HepG2 (cell line): ENCODE measurements around the gene RHBDL3. TPM values are rescaled to one million over a fixed set of nuclear protein-coding genes. Genes with fewer than 3 reads are reported as not detected.
A peak's percentile ranks its signal among the peaks of the same experiment; 100 is the strongest.

Experiments used
- CREB3 ChIP-seq: sonication (generic); formaldehyde crosslinking; IDR thresholded peaks from 2 replicates; pipeline ENCODE4 v1.5.0; 2020; ENCODE audit warnings: missing genetic modification reagents
- CREM ChIP-seq, 2 experiments: sonication (generic) in 1 of 2; formaldehyde crosslinking in 1 of 2; IDR thresholded peaks; 2 replicates each; pipeline versions ENCODE4 v1.4.0 to v1.6.1; 2016 to 2020; ENCODE audit warnings: antibody characterized with exemption in 1 of 2, mild to moderate bottlenecking in 1 of 2, missing genetic modification reagents in 1 of 2
- CSRNP2 ChIP-seq: sonication (generic); formaldehyde crosslinking; conservative IDR thresholded peaks from 2 replicates; pipeline ENCODE4 v1.8.0; 2022; ENCODE audit warnings: low read depth, missing genetic modification reagents
- DMAP1 ChIP-seq: IDR thresholded peaks from 2 replicates; pipeline ENCODE4 v1.6.1; 2016
- ELF3 ChIP-seq: IDR thresholded peaks from 2 replicates; pipeline ENCODE4 v1.6.1; 2016; ENCODE audit warnings: missing genetic modification reagents, missing compliant biosample characterization
- KDM5B ChIP-seq: sonication (generic); formaldehyde crosslinking; IDR thresholded peaks from 2 replicates; pipeline ENCODE4 v1.4.0; 2020; ENCODE audit warnings: missing genetic modification reagents, mild to moderate bottlenecking, borderline replicate concordance
- KLF13 ChIP-seq: sonication (generic); formaldehyde crosslinking; IDR thresholded peaks from 2 replicates; pipeline ENCODE4 v1.4.0; 2020; ENCODE audit warnings: mild to moderate bottlenecking, missing genetic modification reagents
- MXD3 ChIP-seq: IDR thresholded peaks from 2 replicates; pipeline ENCODE4 v1.6.1; 2016; ENCODE audit warnings: mild to moderate bottlenecking, missing biosample characterization, missing genetic modification reagents
- TCF7 ChIP-seq: sonication (generic); IDR thresholded peaks from 2 replicates; pipeline ENCODE4 v1.6.1; 2016; ENCODE audit warnings: antibody characterized with exemption, low read depth
- TIGD3 ChIP-seq: sonication (generic); formaldehyde crosslinking; IDR thresholded peaks from 2 replicates; pipeline ENCODE4 v1.5.1; 2020; ENCODE audit warnings: mild to moderate bottlenecking, missing genetic modification reagents, borderline replicate concordance
- ZFX ChIP-seq: sonication (generic); formaldehyde crosslinking; IDR thresholded peaks from 2 replicates; pipeline ENCODE4 v1.4.0; 2020; ENCODE audit warnings: mild to moderate bottlenecking, low read depth, missing genetic modification reagents, moderate library complexity
- ZHX1 ChIP-seq: sonication (generic); formaldehyde crosslinking; IDR thresholded peaks from 2 replicates; pipeline ENCODE4 v1.8.1; 2022; ENCODE audit warnings: low read depth, mild to moderate bottlenecking, missing genetic modification reagents
- ZKSCAN1 ChIP-seq: fragments of 150-350 bp; IDR thresholded peaks from 2 replicates; pipeline ENCODE4 v1.6.1; 2014; ENCODE audit warnings: low read length
- ZMAT3 ChIP-seq: sonication (generic); formaldehyde crosslinking; conservative IDR thresholded peaks from 2 replicates; pipeline ENCODE4 v1.7.0; 2021; ENCODE audit warnings: missing genetic modification reagents
- ZNF280B ChIP-seq: sonication (generic); formaldehyde crosslinking; IDR thresholded peaks from 2 replicates; pipeline ENCODE4 v1.5.0; 2020; ENCODE audit warnings: missing genetic modification reagents, mild to moderate bottlenecking, borderline replicate concordance
- ZNF530 ChIP-seq: sonication (generic); formaldehyde crosslinking; IDR thresholded peaks from 2 replicates; pipeline ENCODE4 v1.5.0; 2020; ENCODE audit warnings: low read depth, mild to moderate bottlenecking, missing genetic modification reagents
- ZNF616 ChIP-seq: sonication (generic); formaldehyde crosslinking; IDR thresholded peaks from 2 replicates; pipeline ENCODE4 v1.5.0; 2020; ENCODE audit warnings: low read depth, mild to moderate bottlenecking, missing genetic modification reagents
- ZNF713 ChIP-seq: sonication (generic); formaldehyde crosslinking; IDR thresholded peaks from 2 replicates; pipeline ENCODE4 v1.4.0; 2020; ENCODE audit warnings: mild to moderate bottlenecking, missing genetic modification reagents
- ZSCAN21 ChIP-seq: sonication (generic); formaldehyde crosslinking; IDR thresholded peaks from 2 replicates; pipeline ENCODE4 v1.8.0; 2022; ENCODE audit warnings: mild to moderate bottlenecking, missing genetic modification reagents, moderate library complexity, borderline replicate concordance
- ZSCAN31 ChIP-seq: sonication (generic); formaldehyde crosslinking; IDR thresholded peaks from 2 replicates; pipeline ENCODE4 v1.5.0; 2020; ENCODE audit warnings: low read depth, mild to moderate bottlenecking, missing genetic modification reagents
- polyA plus RNA-seq, 8 experiments: library from polyadenylated mRNA; depleted of rRNA in 3 of 8; stranded (reverse) in 7 of 8; unstranded in 1 of 8; fragments of >200 nt; fragmentation: Illumina TruSeq in 4 of 8; extraction: Trizol in 4 of 8; gene quantifications; 2 replicates each; pipeline versions ENCODE4 v1.2.1 to v1.2.3, GENCODE V29; 2011 to 2016; ENCODE audit warnings: low read depth in 4 of 8, missing spikeins in 1 of 8, mixed read lengths in 1 of 8; ENCODE audit not compliant: insufficient read depth in 1 of 8
- total RNA-seq, 5 experiments: library from RNA; depleted of rRNA; stranded (reverse); fragments of >200 nt; fragmentation: Illumina TruSeq; extraction: Trizol; gene quantifications; 2 replicates each; pipeline ENCODE4 v1.2.3, GENCODE V29; 2016; ENCODE audit warnings: low read depth in 1 of 5

RHBDL3 gene
- total and polyA plus RNA-seq, 2 of the 13 experiments (the other 11 are each of a cell fraction or from before 2014, with no cell fraction given): 0.09 TPM; not detected in 1

- TF ChIP-seq TIGD3 (CRISPR knock-in tag) (no peak), ZHX1 (no peak), DMAP1 (CRISPR knock-in tag) (no peak), ZNF280B (CRISPR knock-in tag) (peak; percentile 55; the same call in 1 of the 2 replicates), CSRNP2 (CRISPR knock-in tag) (no peak), ZSCAN31 (CRISPR knock-in tag) (no peak), TCF7 (peak; percentile 92), ZNF530 (no peak), ZMAT3 (no peak), CREM (IDR thresholded peaks at IDR 0.05) (peak; percentile 58; the same call in 1 of the 2 replicates), CREM (CRISPR knock-in tag; IDR thresholded peaks at IDR 0.05) (no peak), ZNF616 (CRISPR knock-in tag) (no peak), ZFX (CRISPR knock-in tag) (peak; percentile 49; the same call in 1 of the 2 replicates), ELF3 (CRISPR knock-in tag) (peak; percentile 43; the same call in 1 of the 2 replicates), ZSCAN21 (CRISPR knock-in tag) (no peak), ZNF713 (CRISPR knock-in tag) (no peak), ZKSCAN1 (no peak), MXD3 (CRISPR knock-in tag) (no peak), KLF13 (no peak), CREB3 (no peak), KDM5B (CRISPR knock-in tag) (peak; percentile 45; the same call in 1 of the 2 replicates)
These were observed 37.4 kb downstream of the RHBDL3 start (continued) for GRCh38 chr17:32302860-32303649.
